Suprapubic skin (tissue), 4 donors: ENCODE measurements around the gene DCST2. TPM values are rescaled to one million over a fixed set of nuclear protein-coding genes. Genes with fewer than 3 reads are reported as not detected.
A peak's percentile ranks its signal among the peaks of the same experiment; 100 is the strongest.

Source experiments
- DNase-seq, 2 donors: peaks; one replicate each; pipeline ENCODE4 v3.0.0-alpha.2; 2019; ENCODE audit warnings: low spot score in 2 of 2
- H3K27ac ChIP-seq: fragments of 200-600 bp; sonication (generic); one replicate; pipeline ENCODE4 v1.5.1; 2019
- H3K27me3 ChIP-seq: fragments of 200-600 bp; sonication (generic); one replicate; pipeline ENCODE4 v1.5.1; 2019
- H3K36me3 ChIP-seq: fragments of 200-600 bp; sonication (generic); one replicate; pipeline ENCODE4 v1.5.1; 2019
- H3K4me1 ChIP-seq: fragments of 200-600 bp; sonication (generic); one replicate; pipeline ENCODE4 v1.5.1; 2019
- H3K4me3 ChIP-seq: fragments of 200-600 bp; sonication (generic); one replicate; pipeline ENCODE4 v1.5.1; 2019; ENCODE audit warnings: mild to moderate bottlenecking
- H3K9me3 ChIP-seq: fragments of 200-600 bp; sonication (generic); one replicate; pipeline ENCODE4 v1.5.1; 2019
- EP300 ChIP-seq: sonication (generic); formaldehyde crosslinking; IDR thresholded peaks from one replicate; pipeline ENCODE4 v1.6.1; 2017; ENCODE audit warnings: antibody characterized with exemption
- POLR2A ChIP-seq, 2 donors: fragments of 450-650 bp; IDR thresholded peaks; one replicate each; pipeline ENCODE4 v1.6.1; 2017; ENCODE audit warnings: antibody characterized with exemption in 2 of 2, mild to moderate bottlenecking in 2 of 2, moderate library complexity in 2 of 2
- POLR2AphosphoS5 ChIP-seq, 3 donors: sonication (generic); formaldehyde crosslinking; IDR thresholded peaks; one replicate each; pipeline ENCODE4 v1.6.1; 2017; ENCODE audit warnings: antibody characterized with exemption in 3 of 3
- WGBS: methylation state at CpG from one replicate; pipeline ENCODE4 v1.1.5; 2018; 5-methylcytosine and 5-hydroxymethylcytosine counted together
- total RNA-seq, 4 donors: library from RNA; depleted of rRNA; stranded (reverse); fragments of >200 nt; gene quantifications; one replicate each; pipeline ENCODE4 v1.1.0, GENCODE V29; 2016
- TF ChIP-seq, protein P1 (sequence below), 2 donors: fragments of 200-600 bp in 1 of 2; fragments of 450-650 bp in 1 of 2; sonication (generic) in 1 of 2; IDR thresholded peaks; one replicate each; pipeline ENCODE4 v1.5.1; 2016 to 2019; ENCODE audit warnings: antibody characterized with exemption in 2 of 2, mild to moderate bottlenecking in 1 of 2, moderate library complexity in 1 of 2

The DCST2 gene
- total RNA-seq, 4 donors from 2014 or later = 13.4 to 36.0 (median 14.5) TPM

DNA sequence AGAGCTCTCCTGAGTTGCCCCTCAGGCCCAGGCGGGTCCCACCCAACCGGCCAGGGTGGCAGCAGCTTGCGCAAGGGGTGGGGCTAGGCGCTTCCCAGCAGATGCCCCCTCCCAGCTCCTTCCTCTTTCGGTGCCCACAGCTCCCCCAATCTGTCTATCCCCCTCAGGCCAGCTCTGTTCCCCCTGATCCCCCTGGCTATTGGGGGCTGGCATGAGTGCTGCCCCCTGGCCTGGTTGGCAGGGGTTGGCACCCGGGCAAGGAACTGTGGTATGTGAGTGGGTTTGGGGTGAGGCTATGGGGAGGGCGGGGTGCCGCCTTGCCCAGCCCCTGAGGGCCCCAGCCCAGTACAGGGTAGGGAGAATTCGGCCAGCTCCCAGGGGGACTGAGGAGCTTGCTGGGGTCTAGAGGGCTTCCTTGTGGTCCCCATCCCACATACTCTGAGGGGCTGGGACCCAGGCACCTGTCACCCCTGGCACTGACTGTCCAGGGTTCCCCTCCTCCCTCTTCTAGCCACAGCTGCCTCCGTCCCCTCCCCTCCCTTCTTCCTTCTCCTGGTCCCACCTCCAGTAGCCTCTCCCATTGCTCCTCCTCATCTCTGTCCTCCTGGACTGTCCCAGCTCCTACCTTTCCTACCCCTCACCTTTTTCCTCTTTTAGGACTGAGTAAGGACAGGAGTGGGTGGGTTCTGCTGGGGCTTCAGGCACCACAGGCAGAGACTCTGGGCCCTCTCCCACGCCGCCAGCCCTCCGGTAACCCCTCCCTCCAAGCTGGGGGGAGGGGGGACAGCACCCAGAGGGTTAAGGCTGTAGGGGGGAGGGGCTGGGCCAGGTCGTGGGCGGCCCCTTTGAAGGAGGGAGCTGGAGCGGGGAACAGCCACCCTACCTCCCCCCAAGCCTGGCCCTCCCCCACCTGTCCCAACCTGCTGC lies 25.3 kb downstream of the DCST2 start:
- Histone ChIP-seq H3K27ac (peak overlapping the region; percentile 96), H3K4me1 (peaks cover 89% of the 10 kb centered on the region), H3K9me3 (no peaks in the 10 kb centered on the region), H3K27me3 (no peaks in the 10 kb centered on the region), H3K4me3 (peak overlapping the region; percentile 97), H3K36me3 (no peaks in the 10 kb centered on the region)
- DNase-seq = no peak
- TF ChIP-seq, protein P1, sequence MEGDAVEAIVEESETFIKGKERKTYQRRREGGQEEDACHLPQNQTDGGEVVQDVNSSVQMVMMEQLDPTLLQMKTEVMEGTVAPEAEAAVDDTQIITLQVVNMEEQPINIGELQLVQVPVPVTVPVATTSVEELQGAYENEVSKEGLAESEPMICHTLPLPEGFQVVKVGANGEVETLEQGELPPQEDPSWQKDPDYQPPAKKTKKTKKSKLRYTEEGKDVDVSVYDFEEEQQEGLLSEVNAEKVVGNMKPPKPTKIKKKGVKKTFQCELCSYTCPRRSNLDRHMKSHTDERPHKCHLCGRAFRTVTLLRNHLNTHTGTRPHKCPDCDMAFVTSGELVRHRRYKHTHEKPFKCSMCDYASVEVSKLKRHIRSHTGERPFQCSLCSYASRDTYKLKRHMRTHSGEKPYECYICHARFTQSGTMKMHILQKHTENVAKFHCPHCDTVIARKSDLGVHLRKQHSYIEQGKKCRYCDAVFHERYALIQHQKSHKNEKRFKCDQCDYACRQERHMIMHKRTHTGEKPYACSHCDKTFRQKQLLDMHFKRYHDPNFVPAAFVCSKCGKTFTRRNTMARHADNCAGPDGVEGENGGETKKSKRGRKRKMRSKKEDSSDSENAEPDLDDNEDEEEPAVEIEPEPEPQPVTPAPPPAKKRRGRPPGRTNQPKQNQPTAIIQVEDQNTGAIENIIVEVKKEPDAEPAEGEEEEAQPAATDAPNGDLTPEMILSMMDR (IDR thresholded peaks at IDR 0.05) = no peak
- TF ChIP-seq POLR2AphosphoS5 (IDR thresholded peaks at IDR 0.05) = no peak
- no peak for TF ChIP-seq EP300
- no peak for TF ChIP-seq POLR2A (IDR thresholded peaks at IDR 0.05)
- 36% methylated on average over 13 of the region's 16 CpGs for WGBS

DNA sequence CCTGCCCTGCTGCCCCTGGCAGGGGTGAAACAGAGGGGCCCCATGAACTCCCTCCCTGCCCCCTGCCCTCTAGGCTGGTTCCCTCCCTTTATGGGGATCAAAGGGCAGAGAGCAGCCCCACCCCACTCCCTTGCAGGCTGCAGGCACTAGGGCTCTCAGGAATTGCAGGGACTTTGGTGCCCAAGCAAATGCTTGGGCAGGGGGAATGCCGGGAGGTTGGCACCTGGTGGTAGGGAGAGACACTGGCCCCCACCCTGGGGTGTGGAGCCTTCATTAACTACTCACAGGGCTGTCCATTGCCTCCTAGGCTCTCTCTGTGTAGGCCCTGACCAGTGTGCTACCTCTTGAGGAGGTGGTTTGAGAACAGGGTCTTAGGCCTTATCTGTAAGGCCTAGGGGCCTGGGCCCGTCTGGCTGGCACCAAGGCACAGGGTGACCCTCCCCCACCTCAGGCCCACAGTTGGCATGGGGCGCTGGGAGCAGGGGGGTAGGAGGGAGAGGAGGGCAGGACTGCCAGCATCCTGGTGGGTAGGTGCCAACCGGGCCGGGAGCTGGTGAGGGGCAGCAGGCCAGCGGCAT lies 26.2 kb downstream of the DCST2 start:
- H3K36me3 ChIP-seq = no peaks in the 10 kb centered on the region
- H3K4me3 ChIP-seq = peak overlapping the region; percentile 97
- H3K27ac ChIP-seq = peak overlapping the region; percentile 96
- no peak for DNase-seq
- peaks cover 79% of the 10 kb centered on the region for H3K4me1 ChIP-seq
- no peaks in the 10 kb centered on the region for H3K9me3 ChIP-seq
- WGBS = 31% methylated on average over 6 of the region's 6 CpGs
- no peaks in the 10 kb centered on the region for H3K27me3 ChIP-seq
- TF ChIP-seq, protein P1 (IDR thresholded peaks at IDR 0.05) = no peak
- TF ChIP-seq POLR2A (IDR thresholded peaks at IDR 0.05) (no peak), EP300 (no peak), POLR2AphosphoS5 (IDR thresholded peaks at IDR 0.05) (no peak)

DNA sequence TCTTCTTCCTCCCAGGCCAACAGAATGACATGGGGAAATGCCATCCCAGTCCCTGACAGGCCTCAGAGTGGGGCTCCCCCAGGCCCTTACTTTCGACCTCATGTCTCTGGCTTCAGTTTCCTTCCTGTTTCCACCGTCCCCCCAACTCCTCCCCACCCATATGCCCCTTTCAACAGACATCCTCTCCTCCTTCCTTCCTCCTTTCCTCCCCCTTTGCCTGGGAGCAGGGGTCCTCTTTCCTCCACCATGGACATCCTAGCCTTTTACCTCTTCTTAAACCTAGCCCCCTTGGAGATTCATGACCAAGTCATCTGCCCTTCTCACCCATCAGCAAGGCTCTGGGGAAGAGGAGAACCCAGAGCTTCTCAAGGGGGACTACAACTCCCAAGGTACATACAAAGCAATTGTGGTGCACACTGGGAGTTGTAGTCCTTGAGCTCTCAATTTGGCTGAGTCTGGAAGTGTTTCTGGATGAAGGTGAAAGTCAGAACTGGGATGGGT lies 26.9 kb downstream of the DCST2 start:
- H3K27ac ChIP-seq = peak overlapping the region; percentile 96
- H3K36me3 ChIP-seq = no peaks in the 10 kb centered on the region
- H3K4me3 ChIP-seq = peak overlapping the region; percentile 97
- H3K9me3 ChIP-seq = no peaks in the 10 kb centered on the region
- WGBS = 41% methylated on average over 2 of the region's 2 CpGs
- peaks cover 72% of the 10 kb centered on the region for H3K4me1 ChIP-seq
- TF ChIP-seq POLR2AphosphoS5 (IDR thresholded peaks at IDR 0.05) = no peak
- no peak for TF ChIP-seq POLR2A (IDR thresholded peaks at IDR 0.05)
- TF ChIP-seq EP300 = no peak
- TF ChIP-seq, protein P1 (IDR thresholded peaks at IDR 0.05) = no peak
- no peaks in the 10 kb centered on the region for H3K27me3 ChIP-seq
- DNase-seq = no peak

DNA sequence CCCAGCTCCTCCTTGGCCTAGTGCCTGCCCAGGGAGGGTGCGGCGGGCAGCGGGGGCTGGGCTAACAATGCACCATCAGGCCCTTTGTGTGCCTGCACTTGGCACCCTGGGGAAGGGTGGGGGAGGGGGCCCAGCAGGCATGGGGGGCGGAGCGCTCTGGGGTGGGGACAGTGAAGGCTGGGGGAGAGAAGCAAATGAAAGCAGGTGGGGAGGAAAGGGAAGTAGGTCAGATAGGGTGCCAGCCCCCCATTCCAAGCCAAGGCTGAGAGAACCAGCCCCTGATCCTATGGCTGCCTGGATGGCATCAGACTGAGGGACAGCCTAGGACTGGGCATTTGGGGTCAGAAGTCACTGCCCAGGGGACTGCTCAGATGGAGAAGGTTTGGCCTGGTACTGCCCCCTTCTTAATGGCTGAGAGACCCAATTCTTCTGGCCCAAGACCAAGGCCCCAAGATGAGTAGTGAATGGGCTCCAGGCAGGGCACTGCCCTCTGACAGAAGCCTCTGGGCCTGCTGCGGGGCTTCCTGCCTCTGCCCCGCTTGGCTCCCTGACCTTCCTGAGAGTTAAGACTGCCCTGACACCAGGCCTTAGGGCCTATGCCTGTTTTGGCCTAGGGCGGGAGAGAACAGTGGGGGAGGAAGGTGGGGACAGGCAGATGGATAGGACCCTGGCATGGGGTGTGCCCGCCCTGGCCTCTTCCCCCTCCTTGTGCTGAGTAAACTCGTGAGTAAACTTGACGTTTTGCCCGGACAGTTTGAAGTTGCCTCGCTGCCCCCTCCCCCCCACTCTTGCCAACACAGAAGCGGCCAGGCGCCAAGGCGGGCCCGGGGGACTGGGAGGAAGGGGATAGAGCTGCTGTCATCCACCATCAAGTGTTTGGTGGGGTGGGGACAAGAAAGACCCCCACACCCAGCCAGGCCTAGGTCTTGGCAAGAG lies 28.2 kb downstream of the DCST2 start:
- Histone ChIP-seq H3K4me1 (peaks cover 64% of the 10 kb centered on the region), H3K27ac (peak overlapping the region; percentile 96), H3K9me3 (no peaks in the 10 kb centered on the region), H3K4me3 (peak overlapping the region; percentile 97), H3K27me3 (no peaks in the 10 kb centered on the region), H3K36me3 (no peaks in the 10 kb centered on the region)
- no peak for TF ChIP-seq POLR2A (IDR thresholded peaks at IDR 0.05)
- no peak for TF ChIP-seq POLR2AphosphoS5 (IDR thresholded peaks at IDR 0.05)
- no peak for TF ChIP-seq EP300
- TF ChIP-seq, protein P1 (IDR thresholded peaks at IDR 0.05) = no peak
- WGBS = 20% methylated on average over 12 of the region's 17 CpGs
- DNase-seq = no peak
